Activated CD4-positive, CD25-positive, alpha-beta regulatory T cell (primary cell): Measurements from ENCODE around the gene KCNN3.

Experiments used
- DNase-seq, 4 experiments: peaks; one replicate each; lab custom pipeline; 2025; lab: John Stamatoyannopoulos, UW

The KCNN3 gene

GRCh38 chr1:154879038-154879421, 8.9 kb upstream of the KCNN3 start:
- DNase-seq = no peak

DNA sequence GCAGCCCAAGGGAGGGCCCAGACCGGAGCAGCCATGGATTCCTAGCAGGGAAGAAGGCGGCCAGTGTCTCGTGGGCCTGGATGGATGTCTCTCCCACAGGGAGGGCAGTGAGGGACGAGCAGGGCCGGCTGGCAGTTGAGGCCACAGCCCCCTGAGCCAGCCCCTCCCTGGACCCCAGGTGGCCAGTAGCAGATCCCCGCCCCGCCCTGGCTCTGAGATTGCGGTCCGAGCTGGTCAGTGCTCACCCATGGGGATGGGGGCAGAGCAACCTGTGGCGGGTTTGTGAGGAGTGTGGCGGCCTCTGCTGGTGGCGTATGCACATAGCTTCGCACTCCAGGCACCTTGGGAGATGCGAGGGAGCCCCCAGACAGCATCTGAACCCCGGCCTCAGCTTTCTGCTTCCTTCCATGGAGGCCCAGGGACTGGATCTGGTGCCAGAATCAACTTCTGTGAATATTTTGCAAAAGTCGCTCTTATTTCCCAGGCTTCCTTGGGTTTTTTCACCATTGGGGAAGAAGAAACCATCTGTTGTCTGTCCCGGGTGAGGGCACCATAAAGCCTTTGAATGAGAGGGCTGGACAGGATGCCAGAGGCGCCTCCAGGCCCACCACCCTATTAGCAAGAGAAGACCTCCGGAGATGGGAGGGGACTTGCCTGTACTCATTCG, 8.4 kb upstream of the KCNN3 start:
- peak; percentile 37 to 53 (median 48) for DNase-seq

DNA sequence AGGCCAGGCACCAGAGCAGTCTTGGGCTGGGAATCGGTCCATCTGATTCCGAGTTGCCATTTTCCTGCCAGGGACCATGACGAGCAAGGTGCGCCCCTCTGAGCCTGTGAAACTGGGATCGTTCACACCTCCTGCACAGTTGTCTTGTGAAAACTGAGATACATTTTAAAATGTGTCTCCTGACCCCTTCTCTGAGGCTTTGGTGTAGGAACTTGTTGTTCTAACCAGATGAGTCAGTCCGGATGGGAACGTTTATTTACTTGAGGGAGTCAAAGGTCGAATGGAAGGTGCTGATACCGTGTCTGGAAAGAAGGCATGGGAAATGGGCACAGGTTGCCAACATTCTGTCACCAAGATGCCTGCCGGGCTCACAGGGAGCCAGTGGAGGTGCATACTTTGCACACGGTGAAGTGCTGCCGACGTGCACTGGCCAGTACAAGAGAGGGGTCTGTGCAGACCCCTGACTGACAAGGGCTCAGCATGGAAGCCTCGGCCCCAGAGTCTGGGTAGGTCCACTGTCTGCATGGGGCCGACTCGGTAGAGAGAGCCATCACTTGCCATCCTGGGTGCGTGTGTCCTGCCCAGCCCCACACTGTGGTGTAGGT, 7.4 kb upstream of the KCNN3 start:
- DNase-seq = no peak

DNA sequence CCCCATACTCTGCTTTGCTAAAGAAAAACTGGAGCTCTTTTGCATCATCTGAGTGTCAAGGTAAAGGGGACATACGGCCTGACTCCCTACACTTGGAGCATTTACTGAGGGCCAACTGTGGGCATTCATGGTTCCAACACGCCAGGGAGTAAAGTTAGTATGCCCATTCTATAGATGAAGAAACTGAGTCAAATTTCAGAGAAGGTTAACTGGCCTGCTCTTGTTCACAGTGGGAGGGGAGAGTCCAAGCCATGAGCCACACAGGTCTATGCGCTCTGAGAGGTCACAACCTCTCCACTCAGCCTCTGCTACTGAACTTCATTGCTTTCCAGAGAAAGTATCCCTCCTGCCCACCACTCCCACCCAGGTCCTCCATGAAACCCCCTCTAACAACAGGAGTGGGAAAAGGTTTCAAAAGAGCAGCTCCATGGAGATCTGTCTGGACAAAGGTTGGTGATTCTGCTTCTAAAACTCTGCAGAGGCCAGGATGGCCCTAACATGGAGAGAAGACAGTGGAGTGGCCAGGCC, 6.8 kb upstream of the KCNN3 start:
- no peak for DNase-seq

- no peak for DNase-seq
These were observed 4.4 kb upstream of the KCNN3 start for GRCh38 chr1:154874465-154874864.

DNA sequence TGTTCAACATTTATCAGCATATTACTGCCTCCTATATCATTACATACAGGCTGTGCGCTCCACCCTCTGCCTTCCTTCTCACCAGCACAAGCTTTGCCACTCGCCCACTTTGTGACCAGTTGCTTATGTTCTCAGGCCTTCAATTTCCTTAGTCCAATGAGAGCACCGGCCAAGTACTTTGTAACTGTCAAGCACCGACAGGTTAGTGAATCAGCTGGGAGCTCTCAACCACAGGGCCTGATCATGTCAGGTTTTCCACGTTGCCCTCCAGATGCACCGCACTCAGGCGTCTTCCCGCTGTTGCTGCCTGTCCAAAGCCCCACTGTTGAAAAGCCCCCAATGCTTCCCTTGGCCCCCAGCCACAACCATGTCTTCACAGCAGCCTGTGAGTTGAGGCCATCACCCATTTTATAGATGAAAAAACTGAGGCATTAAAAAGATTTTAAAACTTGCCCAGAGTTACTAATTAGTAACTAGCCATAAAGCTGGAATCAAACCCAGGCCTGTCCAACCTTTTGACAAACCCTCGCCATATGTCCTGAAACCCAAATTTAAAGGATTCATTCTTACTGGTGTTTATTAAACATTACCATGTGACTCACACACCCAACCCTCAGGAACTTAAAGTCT, 3.4 kb upstream of the KCNN3 start:
- DNase-seq = no peak

- DNase-seq = no peak
These were observed 1.3 kb upstream of the KCNN3 start for GRCh38 chr1:154871374-154871773.

DNA sequence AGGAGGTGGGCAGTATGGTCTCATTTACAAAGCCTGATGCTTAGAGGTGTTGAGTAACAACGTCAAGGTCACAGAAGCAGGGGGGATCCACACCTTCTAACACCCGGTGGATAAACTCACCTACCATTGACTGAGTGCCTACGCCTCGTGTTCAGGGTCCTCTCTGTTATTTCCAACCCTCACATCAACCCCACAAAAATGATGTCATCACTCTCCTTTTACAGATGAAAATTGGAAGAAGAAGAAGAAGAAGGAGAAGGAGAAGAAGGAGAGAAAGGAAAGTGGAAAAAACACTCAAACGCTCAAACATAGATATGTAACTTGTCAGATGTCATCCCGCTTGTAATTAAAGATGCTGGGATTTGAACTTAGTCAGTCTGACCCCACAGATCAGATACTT, 653 bp upstream of the KCNN3 start:
- DNase-seq = no peak

GRCh38 chr1:154869351-154870114, 548 bp downstream of the KCNN3 start:
- no peak for DNase-seq

DNA sequence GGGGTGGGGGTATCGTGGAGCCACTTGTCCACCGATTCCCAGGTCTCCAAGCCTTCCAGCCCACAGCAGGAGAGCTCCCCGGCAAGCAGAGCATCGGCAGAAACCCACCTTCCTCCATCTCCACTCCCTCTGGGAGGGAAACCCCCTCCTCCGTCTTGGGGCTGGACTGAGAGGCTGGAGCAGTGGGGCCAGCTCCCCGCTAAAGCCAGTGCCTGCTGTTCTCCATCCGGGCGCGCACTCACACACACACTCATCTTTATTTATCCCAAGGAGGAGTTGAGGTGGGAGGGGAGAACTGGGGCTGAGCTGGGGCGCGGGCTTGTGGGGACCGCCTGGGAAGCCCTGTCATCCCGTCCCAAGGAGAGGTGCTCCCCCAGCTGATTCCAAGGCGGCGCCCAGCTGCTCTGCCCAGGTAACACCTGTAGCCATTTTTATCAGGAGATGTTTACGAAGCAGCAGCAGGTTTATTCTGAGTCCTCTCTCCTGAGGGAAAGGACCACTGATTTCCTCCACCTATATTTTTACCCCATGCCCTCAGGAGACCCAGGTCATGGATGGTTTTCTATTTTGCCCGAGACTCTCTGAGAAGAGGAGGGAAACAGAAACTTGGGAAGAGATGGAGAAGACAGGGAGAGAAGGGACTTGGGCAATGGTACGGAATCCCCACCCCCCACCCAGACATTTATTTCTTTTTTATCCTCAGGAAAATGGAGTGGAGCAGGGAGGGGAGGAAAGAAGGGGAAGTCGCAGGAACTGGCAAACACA, 2.1 kb downstream of the KCNN3 start:
- DNase-seq = no peak

- DNase-seq = peak in 1 of 4 experiments; percentile 9
These were observed 2.8 kb downstream of the KCNN3 start for GRCh38 chr1:154867064-154867825.

GRCh38 chr1:154866257-154867063, 3.6 kb downstream of the KCNN3 start:
- no peak for DNase-seq

DNA sequence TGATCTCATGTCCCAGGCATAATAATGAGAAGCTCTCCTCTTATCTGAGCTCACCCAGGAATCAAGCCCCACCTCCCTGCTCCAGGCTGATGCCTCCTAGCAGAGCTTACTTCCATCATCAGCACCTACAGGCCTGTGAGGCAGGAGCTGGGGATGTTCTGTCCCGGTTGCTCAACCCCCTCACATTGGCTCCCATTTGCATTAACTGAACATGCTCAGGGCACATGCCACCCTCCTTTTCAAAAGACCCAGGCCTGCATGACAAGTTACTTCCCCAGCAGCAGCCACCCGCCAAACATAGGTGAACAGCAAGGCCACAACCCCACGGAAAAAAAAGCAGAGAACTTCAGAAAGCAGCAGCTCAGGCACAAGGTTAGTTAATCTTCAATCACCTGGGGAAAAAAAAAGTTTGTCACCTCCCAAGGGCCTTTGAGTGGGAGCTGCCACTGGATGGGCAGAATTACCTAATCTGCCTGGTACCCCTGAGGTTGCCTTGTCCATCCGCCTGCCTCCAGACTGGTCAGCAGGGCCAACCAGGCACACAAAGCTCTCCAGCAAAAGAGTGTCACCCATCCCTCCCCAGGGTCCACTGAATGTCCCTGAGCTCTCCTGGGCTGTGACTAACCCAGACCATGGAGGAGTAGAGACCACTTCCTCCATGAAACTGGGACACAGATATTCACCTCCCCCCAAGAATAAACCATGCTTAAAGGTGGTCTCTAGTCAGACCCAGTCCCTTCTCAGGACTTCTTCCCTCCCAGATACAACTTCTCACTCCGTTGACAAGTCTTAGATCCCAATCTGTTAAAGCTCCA, 4.4 kb downstream of the KCNN3 start:
- no peak for DNase-seq

GRCh38 chr1:154864189-154864975, 5.7 kb downstream of the KCNN3 start:
- DNase-seq = no peak

DNA sequence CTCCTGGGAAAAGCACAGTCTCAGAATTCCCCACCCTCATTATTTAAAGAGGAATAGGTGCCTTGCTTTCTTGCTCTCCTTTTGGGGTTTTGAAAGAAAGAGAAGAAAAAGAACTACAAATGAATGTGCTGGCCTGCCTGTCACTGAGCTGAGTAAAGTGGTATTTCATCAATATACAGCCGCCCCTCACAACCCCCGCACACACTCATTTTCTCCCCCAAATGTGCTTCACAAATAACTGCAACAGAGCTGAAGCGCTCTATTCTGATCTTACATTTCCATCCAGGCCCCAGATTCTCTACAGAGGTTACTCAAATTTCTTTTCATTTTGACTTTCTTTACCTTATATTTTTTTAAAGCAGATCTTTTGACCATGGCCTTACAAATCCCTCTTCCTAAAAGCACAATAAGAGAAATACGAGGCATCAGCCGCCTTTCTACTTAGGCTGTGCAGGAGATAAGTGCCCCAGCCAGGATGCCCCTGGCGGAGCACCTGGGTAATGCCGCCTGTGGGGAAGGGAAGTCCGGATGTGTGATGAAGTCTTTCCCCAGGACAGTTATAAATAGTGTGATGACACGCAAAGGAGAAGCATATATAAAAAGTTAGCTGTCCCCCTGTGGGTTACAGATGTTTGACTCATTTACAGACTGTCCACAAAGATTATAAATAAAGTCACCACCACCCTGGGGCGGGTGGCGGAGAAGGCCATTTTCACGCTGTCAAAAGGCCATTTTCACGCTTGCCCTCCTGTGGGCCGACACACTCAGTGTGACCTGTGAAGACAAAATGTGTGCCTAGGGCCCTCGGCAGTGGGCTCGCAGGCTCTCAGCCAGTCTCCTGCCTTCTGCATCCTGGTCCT, 6.5 kb downstream of the KCNN3 start:
- DNase-seq = no peak

DNA sequence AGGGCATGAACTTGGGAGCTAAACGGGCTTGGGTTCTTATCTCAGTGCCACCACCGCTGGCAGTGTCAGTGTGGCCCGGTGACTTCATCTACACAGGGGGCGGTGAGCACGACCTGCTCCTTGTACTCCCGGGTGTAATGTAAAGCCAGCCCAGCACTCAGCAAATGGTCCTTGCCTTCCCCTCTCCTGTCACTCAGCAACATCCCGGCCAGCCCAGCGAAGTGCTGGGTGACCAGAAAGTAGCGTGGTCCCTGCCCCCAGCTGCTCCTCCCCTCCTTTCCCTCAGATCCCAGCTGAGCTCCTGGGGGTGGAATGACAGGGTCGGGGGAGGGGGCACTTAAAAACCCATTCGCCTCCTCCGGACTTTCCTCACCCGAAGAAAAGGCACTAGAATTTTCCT, 7.2 kb downstream of the KCNN3 start:
- DNase-seq = no peak

DNA sequence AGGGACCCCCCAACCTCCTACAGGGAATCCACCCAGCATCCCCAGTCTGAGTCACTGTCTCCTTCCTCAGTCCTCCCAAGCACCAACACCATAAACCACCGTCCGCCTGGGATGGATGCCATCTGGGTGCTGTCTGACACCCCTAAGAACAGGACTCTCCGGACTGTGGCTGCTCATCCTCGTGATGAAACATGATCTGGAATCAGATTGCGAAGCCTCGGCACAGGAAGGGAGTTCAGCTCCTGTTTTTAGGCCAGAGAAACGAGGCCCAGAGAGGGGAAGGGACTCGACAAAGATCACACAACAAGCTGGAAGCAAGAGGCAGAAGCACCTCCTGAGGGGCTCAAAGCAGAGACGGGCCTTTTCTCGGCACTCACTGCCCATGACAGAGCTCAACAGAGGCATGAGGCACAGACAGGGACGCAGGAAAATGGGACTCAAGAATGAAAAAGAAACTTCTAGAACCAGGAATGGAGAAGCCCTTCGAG, 8.4 kb downstream of the KCNN3 start:
- no peak for DNase-seq
